ENCODE data around the gene ITGB4. TPM values are rescaled to one million over a fixed set of nuclear protein-coding genes. Genes with fewer than 3 reads are reported as not detected.

Gene ITGB4
- total and polyA plus RNA-seq, 4 donors: 11.1 to 47.8 (median 14.8) TPM

DNA sequence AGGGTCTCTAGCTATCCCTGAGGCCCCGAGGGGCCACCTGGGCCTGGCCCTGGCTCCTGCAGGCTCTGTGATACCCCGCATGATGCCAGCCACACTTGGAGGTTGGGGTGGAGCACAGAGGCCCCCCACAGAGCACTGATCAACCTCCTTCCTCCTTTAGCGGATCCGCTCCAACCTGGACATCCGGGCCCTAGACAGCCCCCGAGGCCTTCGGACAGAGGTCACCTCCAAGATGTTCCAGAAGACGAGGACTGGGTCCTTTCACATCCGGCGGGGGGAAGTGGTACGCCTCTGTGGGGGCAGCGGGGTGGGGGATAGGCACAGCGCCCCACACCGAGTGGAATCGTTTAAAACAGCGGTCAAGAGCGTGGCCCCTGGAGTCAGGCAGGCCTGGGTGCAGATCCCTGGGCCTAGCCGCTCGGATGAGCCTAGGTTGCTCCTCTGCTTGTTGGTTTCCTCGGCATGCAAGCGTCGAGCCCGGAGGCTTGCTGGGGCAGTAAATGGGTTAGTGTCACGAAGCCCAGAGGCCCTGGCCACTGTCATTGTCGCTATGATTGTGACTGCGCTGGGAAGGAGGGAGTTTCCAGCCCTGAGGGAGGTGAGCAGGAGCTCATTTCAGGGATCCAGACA, 9.9 kb downstream of the ITGB4 start:
- H3K36me3 ChIP-seq (ENCODE audit: control insufficient read depth in 4 of 4, insufficient read depth in 4 of 4, low read length in 4 of 4): peaks cover 0 to 9% (median 0%) of the 10 kb centered on the region in 4 donors
- H3K9me3 ChIP-seq (ENCODE audit: control insufficient read depth in 4 of 4, insufficient read depth in 3 of 4, low read length in 3 of 4): no peaks in the 10 kb centered on the region
- 92 to 95% methylated on average over 26 of the region's 26 CpGs for WGBS, 2 donors
- peaks cover 0 to 5% (median 0%) of the 10 kb centered on the region in 5 donors for H3K4me1 ChIP-seq (ENCODE audit: control insufficient read depth in 5 of 5, insufficient read depth in 5 of 5, low read length in 5 of 5)
- no peaks in the 10 kb centered on the region for H3K27me3 ChIP-seq (ENCODE audit: control insufficient read depth in 3 of 3, insufficient read depth in 3 of 3, low read length in 2 of 3)
- TF ChIP-seq, protein P1, sequence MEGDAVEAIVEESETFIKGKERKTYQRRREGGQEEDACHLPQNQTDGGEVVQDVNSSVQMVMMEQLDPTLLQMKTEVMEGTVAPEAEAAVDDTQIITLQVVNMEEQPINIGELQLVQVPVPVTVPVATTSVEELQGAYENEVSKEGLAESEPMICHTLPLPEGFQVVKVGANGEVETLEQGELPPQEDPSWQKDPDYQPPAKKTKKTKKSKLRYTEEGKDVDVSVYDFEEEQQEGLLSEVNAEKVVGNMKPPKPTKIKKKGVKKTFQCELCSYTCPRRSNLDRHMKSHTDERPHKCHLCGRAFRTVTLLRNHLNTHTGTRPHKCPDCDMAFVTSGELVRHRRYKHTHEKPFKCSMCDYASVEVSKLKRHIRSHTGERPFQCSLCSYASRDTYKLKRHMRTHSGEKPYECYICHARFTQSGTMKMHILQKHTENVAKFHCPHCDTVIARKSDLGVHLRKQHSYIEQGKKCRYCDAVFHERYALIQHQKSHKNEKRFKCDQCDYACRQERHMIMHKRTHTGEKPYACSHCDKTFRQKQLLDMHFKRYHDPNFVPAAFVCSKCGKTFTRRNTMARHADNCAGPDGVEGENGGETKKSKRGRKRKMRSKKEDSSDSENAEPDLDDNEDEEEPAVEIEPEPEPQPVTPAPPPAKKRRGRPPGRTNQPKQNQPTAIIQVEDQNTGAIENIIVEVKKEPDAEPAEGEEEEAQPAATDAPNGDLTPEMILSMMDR (IDR thresholded peaks at IDR 0.05; ENCODE audit: control extremely low read depth, extremely low read depth): no peak
- ATAC-seq (ENCODE audit: insufficient read depth, low FRiP score) (no peak), DNase-seq (no peak)
- no peak overlapping the region for H3K9ac ChIP-seq (ENCODE audit: insufficient read depth in 1 of 2, low read length in 2 of 2)
- H3K4me3 ChIP-seq: no peak overlapping the region
- no peak overlapping the region for H3K27ac ChIP-seq (ENCODE audit: low read depth in 1 of 2, low read length in 1 of 2)

DNA sequence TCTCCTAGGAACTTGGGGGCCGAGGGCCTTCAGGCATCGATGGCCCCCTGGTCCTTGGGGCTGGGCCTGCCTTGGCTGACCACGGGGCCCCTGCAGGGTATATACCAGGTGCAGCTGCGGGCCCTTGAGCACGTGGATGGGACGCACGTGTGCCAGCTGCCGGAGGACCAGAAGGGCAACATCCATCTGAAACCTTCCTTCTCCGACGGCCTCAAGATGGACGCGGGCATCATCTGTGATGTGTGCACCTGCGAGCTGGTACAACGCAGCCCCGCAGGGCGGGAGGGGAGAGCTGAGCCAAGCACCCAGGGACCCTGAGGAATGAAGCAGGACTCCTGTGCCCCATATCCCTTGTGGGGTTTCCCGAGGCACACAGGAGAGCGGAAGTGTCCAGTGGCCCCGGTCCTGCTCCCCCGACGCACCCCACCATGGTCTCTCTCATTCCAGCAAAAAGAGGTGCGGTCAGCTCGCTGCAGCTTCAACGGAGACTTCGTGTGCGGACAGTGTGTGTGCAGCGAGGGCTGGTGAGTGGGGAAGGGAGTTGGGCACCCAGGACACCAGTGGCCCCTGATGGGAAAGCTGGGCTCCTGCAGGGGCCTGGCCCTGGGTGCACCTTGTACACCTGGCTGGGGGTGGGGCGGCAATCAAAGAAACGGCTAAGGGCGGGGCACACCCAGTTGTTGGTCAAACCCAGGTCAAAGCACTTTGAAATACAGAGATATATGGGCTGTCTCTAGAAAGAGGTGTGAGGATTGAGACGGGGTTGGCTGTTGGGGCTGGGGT, 10.6 kb downstream of the ITGB4 start:
- H3K36me3 ChIP-seq (ENCODE audit: control insufficient read depth in 4 of 4, insufficient read depth in 4 of 4, low read length in 4 of 4): peaks cover 0 to 11% (median 0%) of the 10 kb centered on the region in 4 donors
- no peak overlapping the region for H3K9ac ChIP-seq (ENCODE audit: insufficient read depth in 1 of 2, low read length in 2 of 2)
- TF ChIP-seq, protein P1 (IDR thresholded peaks at IDR 0.05; ENCODE audit: control extremely low read depth, extremely low read depth): no peak
- ATAC-seq (ENCODE audit: insufficient read depth, low FRiP score) (no peak), DNase-seq (no peak)
- no peak overlapping the region for H3K27ac ChIP-seq (ENCODE audit: low read depth in 1 of 2, low read length in 1 of 2)
- no peaks in the 10 kb centered on the region for H3K9me3 ChIP-seq (ENCODE audit: control insufficient read depth in 4 of 4, insufficient read depth in 3 of 4, low read length in 3 of 4)
- WGBS, 2 donors: 94% methylated on average over 31 of the region's 31 CpGs
- peaks cover 0 to 5% (median 0%) of the 10 kb centered on the region in 5 donors for H3K4me1 ChIP-seq (ENCODE audit: control insufficient read depth in 5 of 5, insufficient read depth in 5 of 5, low read length in 5 of 5)
- H3K4me3 ChIP-seq: no peak overlapping the region
- H3K27me3 ChIP-seq (ENCODE audit: control insufficient read depth in 3 of 3, insufficient read depth in 3 of 3, low read length in 2 of 3): no peaks in the 10 kb centered on the region

DNA sequence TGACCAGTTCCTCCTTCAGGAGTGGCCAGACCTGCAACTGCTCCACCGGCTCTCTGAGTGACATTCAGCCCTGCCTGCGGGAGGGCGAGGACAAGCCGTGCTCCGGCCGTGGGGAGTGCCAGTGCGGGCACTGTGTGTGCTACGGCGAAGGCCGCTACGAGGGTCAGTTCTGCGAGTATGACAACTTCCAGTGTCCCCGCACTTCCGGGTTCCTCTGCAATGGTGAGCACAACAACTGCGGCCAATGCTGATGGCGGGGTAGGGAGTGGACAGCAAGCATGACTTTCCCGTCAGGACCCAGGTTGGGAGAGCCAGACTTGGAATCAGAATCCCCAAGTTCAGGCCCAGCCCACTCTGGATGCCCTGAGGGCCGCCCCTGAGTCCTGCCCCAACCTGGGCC, 12.2 kb downstream of the ITGB4 start:
- WGBS, 2 donors: 95 to 98% methylated on average over 18 of the region's 18 CpGs
- no peak for DNase-seq
- H3K27me3 ChIP-seq (ENCODE audit: control insufficient read depth in 3 of 3, insufficient read depth in 3 of 3, low read length in 2 of 3): no peaks in the 10 kb centered on the region

More for the DNA sequence above, 12.2 kb downstream of the ITGB4 start:
- Histone ChIP-seq H3K4me1 (ENCODE audit: control insufficient read depth in 5 of 5, insufficient read depth in 5 of 5, low read length in 5 of 5) (no peaks in the 10 kb centered on the region), H3K9ac (ENCODE audit: insufficient read depth in 1 of 2, low read length in 2 of 2) (no peak overlapping the region), H3K36me3 (ENCODE audit: control insufficient read depth in 4 of 4, insufficient read depth in 4 of 4, low read length in 4 of 4) (peaks cover 0 to 13% (median 0%) of the 10 kb centered on the region in 4 donors), H3K27ac (ENCODE audit: low read depth in 1 of 2, low read length in 1 of 2) (no peak overlapping the region), H3K9me3 (ENCODE audit: control insufficient read depth in 4 of 4, insufficient read depth in 3 of 4, low read length in 3 of 4) (no peaks in the 10 kb centered on the region), H3K4me3 (no peak overlapping the region)
- ATAC-seq (ENCODE audit: insufficient read depth, low FRiP score): no peak
- TF ChIP-seq, protein P1 (IDR thresholded peaks at IDR 0.05; ENCODE audit: control extremely low read depth, extremely low read depth): no peak
